Activated CD4-positive, CD25-positive, alpha-beta regulatory T cell treated with anti-CD3 and anti-CD28 coated beads, Interleukin-2, amount 50 U/mL, for 16 hours (primary cell): Measurements from ENCODE around the gene ELP5.
A peak's percentile ranks its signal among the peaks of the same experiment; 100 is the strongest.

Experiments
- DNase-seq: peaks from one replicate; pipeline ENCODE4 v3.0.0-alpha.2; 2020; ENCODE audit warnings: low read depth, low spot score

Gene ELP5

DNA sequence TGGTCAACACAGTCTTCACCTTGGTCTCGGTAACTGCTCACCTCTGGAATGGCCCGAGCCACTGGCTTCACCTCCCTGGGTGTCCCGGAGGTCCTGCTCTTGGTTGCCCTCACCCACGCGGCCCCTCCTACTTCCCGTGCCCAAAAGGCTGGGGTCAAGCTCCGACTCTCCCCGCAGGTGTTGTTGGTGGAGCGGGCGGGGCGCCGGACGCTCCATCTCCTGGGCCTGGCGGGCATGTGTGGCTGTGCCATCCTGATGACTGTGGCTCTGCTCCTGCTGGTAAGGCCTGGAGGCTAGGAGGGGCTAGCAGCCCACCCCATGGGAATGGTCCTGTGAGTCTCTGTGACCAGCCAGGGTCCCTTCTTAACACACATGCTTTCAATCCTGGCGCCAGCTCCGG, 32.9 kb downstream of the ELP5 start:
- DNase-seq: no peak

DNA sequence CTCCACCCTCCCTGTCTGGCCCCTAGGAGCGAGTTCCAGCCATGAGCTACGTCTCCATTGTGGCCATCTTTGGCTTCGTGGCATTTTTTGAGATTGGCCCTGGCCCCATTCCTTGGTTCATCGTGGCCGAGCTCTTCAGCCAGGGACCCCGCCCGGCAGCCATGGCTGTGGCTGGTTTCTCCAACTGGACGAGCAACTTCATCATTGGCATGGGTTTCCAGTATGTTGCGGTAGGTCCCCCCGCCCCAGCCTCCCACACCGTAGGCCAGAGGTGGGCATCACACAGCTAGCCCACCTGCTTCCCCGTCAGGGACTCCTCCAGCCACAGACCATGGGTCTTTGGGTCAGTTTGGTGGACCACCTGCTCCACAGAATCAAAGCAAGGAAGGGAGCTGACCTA, 33.7 kb downstream of the ELP5 start:
- DNase-seq: no peak

DNA sequence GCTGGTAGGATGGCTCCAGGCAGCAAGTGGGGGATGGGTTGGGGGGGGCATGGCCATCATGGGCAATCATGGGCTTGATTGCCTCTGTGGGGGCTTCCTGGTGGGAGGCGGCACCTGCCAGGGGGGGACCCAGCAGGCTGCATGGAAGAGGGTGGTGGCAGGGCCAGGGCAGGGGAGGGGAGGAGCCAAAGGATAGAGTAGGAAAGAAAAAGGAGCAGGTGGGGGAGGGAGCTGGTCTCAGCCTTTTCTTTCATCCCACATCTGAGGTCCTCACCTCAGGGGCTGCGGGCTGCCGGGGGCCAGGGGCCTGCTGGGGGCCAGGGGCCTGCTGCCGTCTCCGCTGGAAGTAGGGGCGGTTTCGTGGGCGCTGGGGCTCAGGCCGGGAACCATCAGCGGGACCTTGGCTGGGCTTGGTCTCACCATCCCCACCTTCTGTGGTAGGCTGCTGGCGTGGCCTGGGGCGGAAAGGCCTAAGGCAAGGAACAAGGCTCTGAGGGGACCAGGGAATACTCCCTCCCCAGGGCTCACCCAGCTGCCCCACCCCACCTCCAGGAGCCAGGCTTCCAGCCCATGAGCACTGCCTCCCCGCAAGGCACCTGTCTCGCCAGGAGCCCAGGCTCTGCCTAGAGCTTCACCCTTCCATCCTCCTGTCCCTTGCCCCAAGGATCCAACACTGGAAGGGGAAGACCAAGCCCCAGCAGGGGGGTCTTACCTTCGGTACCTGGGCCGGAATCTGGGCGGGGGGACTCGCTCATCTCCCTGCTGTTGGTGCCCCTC, 37.4 kb downstream of the ELP5 start:
- no peak for DNase-seq

DNA sequence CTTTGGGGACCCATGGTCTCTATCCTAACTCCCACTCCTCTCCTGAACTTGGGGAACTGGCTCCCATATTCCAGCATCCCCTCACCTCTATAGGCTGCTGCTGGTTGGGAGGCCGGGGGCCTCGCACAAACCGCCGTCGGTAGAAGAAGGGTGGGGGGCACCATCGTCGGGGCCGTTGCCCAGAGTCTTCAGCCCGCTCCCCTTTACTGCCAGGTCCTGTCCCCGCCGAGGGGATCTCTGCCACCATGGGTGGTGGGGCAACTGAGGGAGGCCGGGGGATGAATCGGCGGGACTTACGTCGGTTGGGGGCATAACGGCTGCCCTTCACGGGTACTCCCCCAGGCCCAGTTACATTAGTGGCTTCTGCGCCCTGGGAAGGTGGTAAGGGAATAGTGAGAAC, 38.2 kb downstream of the ELP5 start:
- DNase-seq: no peak

DNA sequence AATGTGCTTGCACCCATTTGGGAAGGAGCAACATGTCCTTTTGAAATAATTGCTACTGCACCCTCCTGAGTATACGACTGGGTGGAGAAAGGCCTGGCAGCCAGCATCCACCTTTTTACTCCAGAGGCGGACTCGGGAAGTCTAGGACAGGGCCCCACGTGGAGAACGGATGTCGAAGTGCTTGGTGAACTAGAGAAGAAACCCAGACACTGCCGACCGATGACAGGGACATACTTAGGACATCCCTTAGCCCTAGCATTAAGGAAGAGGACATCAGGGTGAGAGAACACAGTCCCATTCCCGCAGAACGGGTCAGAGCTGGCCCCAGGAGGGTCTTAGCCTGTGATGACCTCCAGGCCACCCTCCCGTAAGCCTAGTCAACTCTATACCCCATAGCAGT, 38.7 kb downstream of the ELP5 start:
- DNase-seq: no peak

DNA sequence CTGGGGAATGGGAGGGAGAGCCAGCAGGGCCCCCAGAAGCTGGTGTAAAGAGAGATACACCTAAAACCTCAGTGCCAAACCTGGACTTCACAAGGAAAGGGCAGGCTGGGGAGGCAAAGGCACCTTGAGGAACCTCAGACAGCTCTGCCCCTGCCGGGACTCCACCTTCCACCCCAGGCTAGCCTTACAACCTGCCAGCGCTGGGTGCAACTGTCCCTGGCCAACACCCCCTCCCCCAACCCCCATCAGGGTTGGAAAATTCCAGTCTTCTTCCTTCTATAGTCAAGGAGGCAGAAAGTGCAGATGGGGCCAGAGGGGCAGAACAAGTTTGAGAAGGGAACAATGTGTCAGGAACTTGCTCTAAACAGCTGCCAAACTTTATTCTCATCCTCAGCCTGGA, 40.2 kb downstream of the ELP5 start:
- no peak for DNase-seq

DNA sequence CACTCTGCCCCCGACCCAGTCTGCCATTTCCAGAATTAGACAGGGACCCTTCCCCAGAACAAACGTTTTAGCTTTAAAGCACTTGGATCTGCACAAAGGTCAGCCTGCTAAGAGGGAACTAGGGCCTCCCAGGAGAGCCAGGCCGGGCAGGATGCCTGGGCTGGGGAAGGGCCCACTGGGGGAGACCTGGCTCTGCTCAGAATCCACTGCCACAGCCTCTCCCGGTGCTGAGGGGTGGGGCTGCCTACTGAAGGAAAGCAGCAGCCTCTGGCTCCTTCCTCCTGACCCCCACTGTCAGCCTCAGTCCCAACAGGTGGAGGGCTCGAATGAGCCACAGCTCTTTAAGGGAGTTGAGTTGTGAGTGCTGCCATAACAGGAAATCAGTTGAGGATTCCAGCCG, 40.7 kb downstream of the ELP5 start:
- DNase-seq: no peak

DNA sequence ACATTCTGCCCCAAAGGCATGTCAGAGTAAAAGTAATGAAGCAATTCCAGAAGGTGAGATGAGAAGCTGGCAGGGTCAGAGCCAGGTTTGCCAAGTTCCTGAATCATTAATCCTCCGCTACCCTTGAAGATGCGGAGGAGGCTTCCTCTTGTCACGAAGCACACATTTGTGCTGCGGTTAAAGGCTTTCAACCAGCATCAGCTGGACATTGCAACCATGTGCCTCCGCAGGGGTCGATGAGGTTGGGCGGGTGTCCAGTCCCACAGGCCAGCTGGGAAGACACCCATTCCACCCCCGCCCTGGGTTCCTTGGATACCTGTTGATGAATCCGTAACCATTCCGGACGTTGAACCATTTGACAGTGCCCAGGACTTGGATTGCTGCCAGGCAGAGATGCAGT, 41.1 kb downstream of the ELP5 start:
- no peak for DNase-seq

DNA sequence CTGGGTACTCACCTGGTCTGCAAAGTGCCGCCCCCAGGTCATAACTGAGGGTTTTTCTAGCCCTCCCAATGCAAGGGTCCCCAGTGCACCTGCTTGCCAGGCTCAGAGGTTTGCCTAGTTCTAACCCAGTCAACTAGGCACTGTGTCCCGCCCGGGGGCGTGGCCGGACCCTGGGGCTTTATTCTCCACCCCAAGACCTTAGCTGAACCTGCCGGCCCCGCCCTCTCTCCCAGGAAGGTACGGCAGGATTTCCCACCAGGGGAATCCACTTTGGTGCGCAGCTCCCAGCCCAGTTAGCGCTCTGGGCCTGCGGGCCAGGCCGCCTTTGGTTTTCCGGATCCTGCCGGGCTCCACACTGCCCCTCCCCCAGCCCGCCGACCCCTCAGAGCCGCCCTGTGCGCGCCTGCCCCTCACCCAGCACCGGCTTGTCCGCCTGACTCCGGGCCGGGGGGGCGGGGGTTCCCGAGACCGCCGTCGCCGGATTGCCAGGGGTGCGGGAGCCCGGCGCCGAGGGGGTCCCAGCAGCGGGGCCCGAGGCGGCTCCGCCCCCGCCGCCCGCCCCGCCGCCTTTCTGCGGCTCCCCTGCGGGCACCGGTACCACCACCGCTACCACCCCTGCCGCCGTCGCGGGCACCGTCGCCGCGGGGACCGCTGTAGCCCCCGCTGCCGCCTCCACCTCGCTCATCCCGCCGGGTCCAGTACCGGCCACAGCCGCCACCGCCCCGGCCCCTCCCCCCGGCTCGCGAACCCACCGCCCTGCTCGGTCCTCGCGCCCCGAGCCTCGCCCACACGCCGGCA, 42.0 kb downstream of the ELP5 start:
- no peak for DNase-seq

DNA sequence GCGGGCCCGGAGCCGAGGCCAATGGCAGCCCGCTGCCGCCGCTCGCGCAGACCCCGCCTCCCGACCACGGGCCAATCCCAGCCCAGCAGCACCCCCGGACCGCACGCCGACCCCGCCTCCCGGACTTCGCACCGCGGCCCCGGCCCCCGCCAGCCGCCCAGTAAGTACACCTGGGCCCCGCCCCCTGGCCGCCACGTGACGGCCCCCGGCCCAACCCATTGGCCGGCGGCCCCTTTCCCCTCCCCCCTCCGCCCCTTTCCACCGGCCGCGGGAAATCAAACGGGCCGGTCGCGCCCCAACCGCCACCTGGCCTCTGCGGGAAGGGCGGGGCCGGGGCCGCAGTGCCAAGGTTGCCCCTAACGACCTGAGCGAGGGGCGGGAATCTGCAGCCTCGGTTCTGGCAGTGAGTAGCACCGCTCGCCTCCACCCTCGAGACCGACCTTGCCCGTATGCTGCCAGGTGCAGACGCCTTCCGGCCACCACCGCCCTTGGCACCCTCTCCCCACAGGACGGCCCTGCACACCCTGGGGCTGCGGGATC, 42.7 kb downstream of the ELP5 start, which contains the start of gene YBX2:
Gene YBX2 (minus strand): TSS at position 26 of the 540 bp plus-strand sequence. CDS start 139 bp downstream, outside the sequence.
- peak; percentile 39 for DNase-seq

DNA sequence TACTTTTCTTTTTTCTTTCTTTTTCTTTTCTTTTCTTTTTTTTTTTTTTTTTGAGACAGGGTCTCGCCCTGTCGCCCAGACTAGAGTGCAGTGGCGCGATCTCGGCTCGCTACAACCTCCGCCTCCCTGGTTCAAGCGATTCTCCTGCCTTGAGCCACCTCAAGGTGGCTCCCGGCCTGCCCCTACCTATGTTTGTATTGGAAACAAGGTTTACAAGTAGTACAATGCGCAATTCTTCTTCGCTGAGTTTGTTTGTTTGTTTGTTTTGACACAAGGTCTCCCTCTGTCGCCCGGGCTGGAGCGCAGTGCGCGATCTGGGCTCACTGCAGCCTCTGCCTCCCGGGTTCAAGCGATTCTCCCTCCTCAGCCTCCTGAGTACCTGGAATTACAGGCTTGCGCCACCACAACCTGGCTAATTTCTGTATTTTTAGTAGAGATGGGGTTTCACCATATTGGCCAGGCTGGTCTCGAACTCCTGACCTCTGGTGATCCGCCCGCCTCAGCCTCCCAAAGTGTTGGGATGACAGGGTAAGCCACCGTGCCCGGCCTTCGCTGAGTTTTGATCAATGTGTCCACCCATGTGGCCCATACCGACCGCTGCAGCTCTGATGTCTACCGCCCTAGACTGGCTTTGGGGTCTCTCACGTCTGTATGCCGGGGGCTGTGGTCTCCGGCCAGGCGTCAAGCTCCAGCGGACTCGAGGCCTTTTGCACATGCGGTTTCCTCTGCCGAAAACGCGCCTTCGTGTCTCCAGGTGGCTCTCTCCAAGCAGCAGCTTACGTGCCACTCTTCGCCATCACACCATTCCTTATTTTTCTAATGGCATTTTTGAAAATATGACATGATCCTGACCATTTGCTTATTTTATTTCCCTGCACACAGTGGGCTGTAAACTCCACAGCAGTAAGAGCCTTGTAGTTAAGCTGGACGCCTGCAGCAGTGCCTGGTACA, 43.5 kb downstream of the ELP5 start:
- no peak for DNase-seq

DNA sequence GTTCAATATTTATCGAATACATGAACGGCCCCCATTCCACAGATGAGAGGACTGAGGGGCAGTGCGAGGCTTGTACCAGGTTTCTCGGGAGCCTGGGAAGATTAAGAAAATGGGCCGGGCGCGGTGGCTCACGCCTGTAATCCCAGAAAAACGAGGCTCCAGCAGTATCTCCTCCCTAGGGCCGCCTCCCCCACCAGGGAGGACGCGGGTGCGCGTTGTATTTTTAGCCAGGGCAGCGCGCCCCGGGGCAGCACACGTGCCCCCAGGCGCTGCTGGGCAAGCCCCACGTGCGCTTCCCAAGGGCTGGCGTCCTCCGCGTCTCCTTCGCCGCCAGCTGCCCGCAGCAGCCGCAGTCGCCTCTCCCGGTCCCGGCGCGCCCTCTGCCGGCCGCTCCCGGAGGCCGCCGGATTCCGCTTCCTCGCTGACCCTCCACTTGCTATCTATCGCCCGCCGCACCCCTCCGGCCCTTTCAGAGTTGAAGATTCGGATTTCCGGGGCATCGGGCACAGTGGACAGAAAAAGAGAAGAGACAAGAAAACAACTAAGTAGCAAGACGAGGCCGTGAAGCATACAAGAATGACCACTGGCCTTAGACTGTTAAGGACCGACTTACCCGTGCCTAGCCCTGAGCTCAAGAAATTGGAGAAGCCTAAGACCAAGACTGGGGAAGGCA, 44.3 kb downstream of the ELP5 start:
- no peak for DNase-seq

DNA sequence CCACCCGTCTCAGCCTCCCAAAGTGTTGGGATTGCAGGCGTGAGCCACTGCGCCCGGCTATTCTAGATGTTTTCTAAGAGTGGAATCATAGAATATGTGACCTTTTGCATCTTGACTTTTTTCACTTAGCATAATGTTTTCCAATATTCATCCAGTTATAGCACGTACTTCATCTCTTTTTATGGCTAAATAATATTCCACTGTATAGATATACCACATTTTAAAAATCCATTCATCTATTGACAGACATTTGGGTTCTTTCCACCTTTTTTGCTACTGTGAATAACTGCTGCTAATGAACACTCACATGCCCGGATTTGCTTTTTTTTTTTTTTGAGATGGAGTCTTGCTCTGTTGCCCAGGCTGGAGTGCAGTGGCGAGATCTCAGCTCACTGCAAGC, 52.2 kb downstream of the ELP5 start:
- no peak for DNase-seq

DNA sequence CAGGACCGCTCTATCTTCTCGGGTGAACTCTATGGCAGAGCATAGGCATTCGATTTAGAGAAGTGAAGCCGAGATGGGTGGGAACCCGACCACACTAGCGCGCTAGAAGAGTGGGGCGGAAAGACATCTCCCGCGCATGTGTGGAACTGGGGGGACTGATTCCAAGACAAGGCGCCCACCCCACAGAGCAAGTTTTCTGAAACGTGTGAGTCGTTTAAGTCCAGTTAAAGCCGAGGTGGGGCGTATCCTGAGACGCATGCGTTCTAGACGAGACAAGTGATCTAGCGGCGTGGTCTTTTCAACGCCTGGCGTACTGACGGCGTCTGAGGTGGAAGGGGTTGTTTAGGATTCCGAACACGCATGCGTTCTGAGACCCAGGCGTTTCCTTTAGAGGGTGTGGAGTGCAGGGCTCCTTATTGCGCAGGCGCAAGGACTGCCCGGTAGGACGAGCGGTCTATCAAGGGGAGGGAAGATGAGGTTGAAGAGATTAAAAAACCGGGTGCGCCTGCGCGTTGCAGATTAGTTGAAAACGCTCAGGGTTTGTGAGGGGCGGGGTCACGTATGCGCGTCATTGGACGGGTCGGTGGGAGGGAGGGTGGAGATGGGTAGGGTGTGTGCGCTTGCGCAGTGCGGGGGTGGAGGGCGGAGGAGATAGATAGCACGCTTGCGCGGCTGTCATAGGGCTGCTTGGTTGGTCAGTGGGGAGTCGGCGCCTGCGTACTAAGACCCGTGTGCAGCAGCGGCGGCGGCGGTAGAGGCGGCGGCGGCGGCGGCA, 55.1 kb downstream of the ELP5 start, which contains the start of gene EIF5A:
Gene EIF5A (plus strand): TSS at position 718 of the 775 bp plus-strand sequence. CDS start 2,008 bp downstream, outside the sequence.
- DNase-seq: peak; percentile 100

DNA sequence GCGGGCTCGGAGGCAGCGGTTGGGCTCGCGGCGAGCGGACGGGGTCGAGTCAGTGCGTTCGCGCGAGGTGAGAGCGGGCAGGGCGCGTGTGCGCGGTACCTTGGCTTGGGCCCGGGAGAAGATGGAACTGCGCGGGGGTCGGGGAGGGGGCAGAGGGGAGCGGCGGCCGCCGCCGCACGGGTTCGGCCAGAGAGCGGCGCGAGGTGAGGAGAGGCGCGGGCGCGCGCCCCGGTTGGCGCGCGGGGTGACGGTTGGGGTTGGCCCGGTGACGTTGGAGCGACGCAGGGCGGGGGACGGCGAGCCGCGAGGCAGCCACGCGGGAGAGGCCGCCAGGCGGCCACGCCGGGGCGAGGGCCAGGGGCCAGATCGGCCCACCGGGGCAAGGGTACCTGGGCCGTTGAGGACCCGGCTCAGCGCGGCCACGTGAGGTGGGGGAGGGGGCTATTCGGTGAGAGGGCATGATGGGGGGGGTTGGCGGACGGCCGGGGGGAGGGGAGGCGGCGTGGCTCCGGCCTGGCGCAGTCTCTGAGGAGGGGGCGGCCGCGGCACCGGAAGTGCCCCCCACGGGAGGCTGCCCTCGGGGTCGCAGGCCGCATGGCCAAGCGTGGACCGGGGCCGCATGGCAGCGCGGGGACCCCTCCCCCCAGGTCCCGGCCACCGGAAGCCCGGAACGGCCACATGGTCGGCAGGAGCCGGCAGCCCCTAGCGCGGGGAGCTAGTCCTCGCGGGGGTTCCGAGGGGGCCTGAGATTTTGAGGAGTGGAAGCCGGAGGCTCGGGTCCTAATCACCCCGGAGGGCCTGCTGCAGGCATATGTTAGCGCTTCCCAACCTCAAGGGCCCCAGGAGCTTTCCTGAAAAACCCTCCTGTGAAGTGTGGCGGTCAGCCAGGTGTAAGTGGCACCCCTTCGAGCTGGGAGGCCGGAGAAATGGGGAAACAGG, 55.9 kb downstream of the ELP5 start:
- DNase-seq: peak; percentile 16

DNA sequence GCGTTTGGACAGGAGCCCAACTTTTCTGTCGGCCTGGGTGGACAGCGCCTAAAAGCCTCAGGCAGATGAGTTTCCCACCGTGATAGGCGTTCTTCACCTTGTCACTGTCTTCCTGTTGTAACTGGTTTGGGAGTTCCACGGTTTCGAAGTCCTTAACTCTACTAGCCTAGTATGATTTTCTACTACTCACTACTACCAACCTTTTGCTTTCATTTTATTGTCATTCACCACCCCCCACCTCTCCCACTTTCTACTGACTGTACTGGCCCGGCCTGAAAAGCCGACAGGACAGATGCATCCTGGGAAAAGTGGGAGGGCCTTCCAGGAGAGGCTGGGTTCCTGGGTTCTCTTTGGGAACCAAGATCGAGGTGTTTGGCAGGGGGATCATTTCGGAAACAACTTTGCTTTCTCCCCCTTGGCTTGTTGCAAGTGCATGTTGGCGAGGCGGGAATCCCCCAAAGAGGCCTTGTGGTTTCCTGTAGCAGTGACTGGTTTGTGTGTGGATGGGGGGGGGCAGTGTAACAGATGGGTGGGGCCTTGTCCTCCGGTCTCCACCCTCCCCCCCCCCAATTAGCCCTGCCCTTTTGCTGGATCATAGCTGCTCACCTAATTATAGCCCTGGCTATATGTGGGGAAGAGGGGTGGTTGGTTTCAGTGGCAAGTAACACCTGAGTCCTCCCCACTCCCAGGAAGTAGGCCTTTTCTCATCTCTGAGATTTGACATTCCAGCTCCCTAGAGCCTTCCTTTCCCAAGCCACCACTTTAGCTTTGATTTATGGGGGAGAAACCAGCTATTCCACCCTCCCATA, 56.8 kb downstream of the ELP5 start:
- peak; percentile 75 for DNase-seq
